Measurements from ENCODE around the gene C16orf87. TPM values are rescaled to one million over a fixed set of nuclear protein-coding genes. Genes with fewer than 3 reads are reported as not detected.

The C16orf87 gene
- total and polyA plus RNA-seq, 2 donors from 2014 or later: 7.2 to 11.2 TPM

GRCh38 chr16:46808997-46809396, 22.0 kb downstream of the C16orf87 start:
- peaks cover 0 to 5% (median 0%) of the 10 kb centered on the region in 3 donors for H3K4me1 ChIP-seq (ENCODE audit: control insufficient read depth in 2 of 3, insufficient read depth in 2 of 3, low read depth in 1 of 3, low read length in 3 of 3)
- no peak for FAIRE-seq
- no peak overlapping the region for H3K9ac ChIP-seq (ENCODE audit: low read length in 3 of 3)
- TF ChIP-seq CTCF (IDR thresholded peaks at IDR 0.05; ENCODE audit: borderline replicate concordance, extremely low read depth, insufficient read depth): no peak
- no peaks in the 10 kb centered on the region for H3K9me3 ChIP-seq (ENCODE audit: control insufficient read depth in 2 of 3, insufficient read depth in 1 of 3, low read length in 3 of 3)
- no peak overlapping the region for H3K27ac ChIP-seq (ENCODE audit: low read depth in 2 of 2, low read length in 2 of 2)
- intact Hi-C loops (cut with DNase I): no loop called here
- no peaks in the 10 kb centered on the region for H3K36me3 ChIP-seq (ENCODE audit: control insufficient read depth in 2 of 3, insufficient read depth in 3 of 3, low read length in 3 of 3)
- peak overlapping the region in 1 of 3 donors; percentile 22 for H3K4me3 ChIP-seq (ENCODE audit: low read length in 3 of 3)
- H3K27me3 ChIP-seq (ENCODE audit: control insufficient read depth, insufficient read depth, low read length): no peaks in the 10 kb centered on the region
- DNase-seq: peak in 1 of 5 donors; percentile 6

GRCh38 chr16:46807336-46807735, 23.6 kb downstream of the C16orf87 start:
- Histone ChIP-seq H3K4me3 (ENCODE audit: low read length in 3 of 3) (no peak overlapping the region), H3K9me3 (ENCODE audit: control insufficient read depth in 2 of 3, insufficient read depth in 1 of 3, low read length in 3 of 3) (no peaks in the 10 kb centered on the region), H3K27me3 (ENCODE audit: control insufficient read depth, insufficient read depth, low read length) (no peaks in the 10 kb centered on the region), H3K9ac (ENCODE audit: low read length in 3 of 3) (no peak overlapping the region), H3K4me1 (ENCODE audit: control insufficient read depth in 2 of 3, insufficient read depth in 2 of 3, low read depth in 1 of 3, low read length in 3 of 3) (peaks cover 0 to 5% (median 0%) of the 10 kb centered on the region in 3 donors), H3K36me3 (ENCODE audit: control insufficient read depth in 2 of 3, insufficient read depth in 3 of 3, low read length in 3 of 3) (peaks cover 0 to 5% (median 2%) of the 10 kb centered on the region in 3 donors), H3K27ac (ENCODE audit: low read depth in 2 of 2, low read length in 2 of 2) (no peak overlapping the region)
- no peak for DNase-seq
- intact Hi-C loops (cut with DNase I): no loop called here
- FAIRE-seq: no peak
- TF ChIP-seq CTCF (IDR thresholded peaks at IDR 0.05; ENCODE audit: borderline replicate concordance, extremely low read depth, insufficient read depth): no peak

- Histone ChIP-seq H3K9me3 (ENCODE audit: control insufficient read depth in 2 of 3, insufficient read depth in 1 of 3, low read length in 3 of 3) (no peaks in the 10 kb centered on the region), H3K9ac (ENCODE audit: low read length in 3 of 3) (no peak overlapping the region), H3K4me3 (ENCODE audit: low read length in 3 of 3) (no peak overlapping the region), H3K4me1 (ENCODE audit: control insufficient read depth in 2 of 3, insufficient read depth in 2 of 3, low read depth in 1 of 3, low read length in 3 of 3) (no peaks in the 10 kb centered on the region), H3K36me3 (ENCODE audit: control insufficient read depth in 2 of 3, insufficient read depth in 3 of 3, low read length in 3 of 3) (peaks cover 0 to 6% (median 2%) of the 10 kb centered on the region in 3 donors), H3K27me3 (ENCODE audit: control insufficient read depth, insufficient read depth, low read length) (no peaks in the 10 kb centered on the region), H3K27ac (ENCODE audit: low read depth in 2 of 2, low read length in 2 of 2) (no peak overlapping the region)
- intact Hi-C loops (cut with DNase I): no loop called here
- no peak for FAIRE-seq
- no peak for DNase-seq
- no peak for TF ChIP-seq CTCF (IDR thresholded peaks at IDR 0.05; ENCODE audit: borderline replicate concordance, extremely low read depth, insufficient read depth)
Measured at GRCh38 chr16:46803373-46803772, 27.6 kb downstream of the C16orf87 start.
